ENCODE measurements around the gene RB1. TPM values are rescaled to one million over a fixed set of nuclear protein-coding genes. Genes with fewer than 3 reads are reported as not detected.

Gene RB1
- total RNA-seq, 1 donor from 2014 or later: 12.4 TPM

DNA sequence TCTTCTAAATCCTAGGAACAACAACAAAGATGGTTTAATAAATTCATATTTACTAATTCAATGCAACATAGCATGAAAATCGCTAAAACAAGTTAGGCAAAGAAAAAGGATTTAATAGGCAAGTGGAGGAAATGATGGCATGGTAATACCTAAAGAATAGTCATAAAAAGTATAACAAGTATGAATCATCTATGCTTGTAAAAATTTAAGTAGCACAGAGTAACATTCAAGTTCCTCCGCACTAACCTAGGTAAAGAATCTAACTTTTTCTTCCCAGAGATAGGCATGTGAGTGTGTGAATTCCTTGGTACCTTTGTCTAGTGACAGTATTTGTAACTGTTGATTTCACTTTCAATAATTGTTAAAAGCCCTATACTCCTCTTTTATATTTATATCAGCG is 186.7 kb downstream of the RB1 start:
- Histone ChIP-seq H3K4me3 (ENCODE audit: low read depth, low read length) (no peak overlapping the region), H3K27me3 (ENCODE audit: control insufficient read depth, insufficient read depth, low read length) (no peaks in the 10 kb centered on the region), H3K36me3 (ENCODE audit: control insufficient read depth, insufficient read depth, low read length) (no peaks in the 10 kb centered on the region)
- no peak for DNase-seq (ENCODE audit: low read depth)
- TF ChIP-seq, protein P1, sequence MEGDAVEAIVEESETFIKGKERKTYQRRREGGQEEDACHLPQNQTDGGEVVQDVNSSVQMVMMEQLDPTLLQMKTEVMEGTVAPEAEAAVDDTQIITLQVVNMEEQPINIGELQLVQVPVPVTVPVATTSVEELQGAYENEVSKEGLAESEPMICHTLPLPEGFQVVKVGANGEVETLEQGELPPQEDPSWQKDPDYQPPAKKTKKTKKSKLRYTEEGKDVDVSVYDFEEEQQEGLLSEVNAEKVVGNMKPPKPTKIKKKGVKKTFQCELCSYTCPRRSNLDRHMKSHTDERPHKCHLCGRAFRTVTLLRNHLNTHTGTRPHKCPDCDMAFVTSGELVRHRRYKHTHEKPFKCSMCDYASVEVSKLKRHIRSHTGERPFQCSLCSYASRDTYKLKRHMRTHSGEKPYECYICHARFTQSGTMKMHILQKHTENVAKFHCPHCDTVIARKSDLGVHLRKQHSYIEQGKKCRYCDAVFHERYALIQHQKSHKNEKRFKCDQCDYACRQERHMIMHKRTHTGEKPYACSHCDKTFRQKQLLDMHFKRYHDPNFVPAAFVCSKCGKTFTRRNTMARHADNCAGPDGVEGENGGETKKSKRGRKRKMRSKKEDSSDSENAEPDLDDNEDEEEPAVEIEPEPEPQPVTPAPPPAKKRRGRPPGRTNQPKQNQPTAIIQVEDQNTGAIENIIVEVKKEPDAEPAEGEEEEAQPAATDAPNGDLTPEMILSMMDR (IDR thresholded peaks at IDR 0.05; ENCODE audit: insufficient read depth, low read length, severe bottlenecking): no peak
- FAIRE-seq: no peak

DNA sequence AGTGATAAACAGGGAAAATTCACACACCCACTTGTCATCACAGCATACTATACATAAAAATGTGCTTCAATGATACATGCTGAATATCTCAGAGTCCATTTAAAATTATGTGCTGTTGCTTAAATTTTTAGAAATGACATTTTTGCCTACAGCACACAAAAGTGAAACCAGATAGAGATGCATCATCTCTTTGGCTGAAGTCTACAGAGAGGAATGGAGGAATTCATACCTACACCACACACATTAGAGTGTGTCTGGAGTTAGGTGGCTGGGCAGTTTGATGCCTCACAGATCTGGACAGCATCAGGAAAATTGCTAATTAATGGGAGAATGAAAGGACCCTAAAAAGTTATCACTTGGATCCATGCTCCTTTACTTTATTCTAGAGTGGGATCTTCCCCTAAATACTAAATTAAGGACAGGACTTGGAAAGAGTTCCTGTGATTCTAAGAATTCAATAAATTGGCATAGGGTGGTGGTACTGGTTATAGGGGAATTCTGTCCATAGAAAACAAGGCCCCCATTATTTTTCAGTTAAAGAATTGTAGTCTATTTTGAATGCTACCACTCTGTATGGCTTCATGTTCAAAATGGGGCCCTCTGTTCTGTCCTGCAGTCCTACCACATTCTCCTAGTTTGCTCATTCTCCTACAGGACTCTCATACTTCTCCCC is 188.0 kb downstream of the RB1 start:
- Histone ChIP-seq H3K4me3 (ENCODE audit: low read depth, low read length) (no peak overlapping the region), H3K27me3 (ENCODE audit: control insufficient read depth, insufficient read depth, low read length) (no peaks in the 10 kb centered on the region), H3K36me3 (ENCODE audit: control insufficient read depth, insufficient read depth, low read length) (no peaks in the 10 kb centered on the region)
- no peak for FAIRE-seq
- TF ChIP-seq, protein P1 (IDR thresholded peaks at IDR 0.05; ENCODE audit: insufficient read depth, low read length, severe bottlenecking): no peak
- no peak for DNase-seq (ENCODE audit: low read depth)

DNA sequence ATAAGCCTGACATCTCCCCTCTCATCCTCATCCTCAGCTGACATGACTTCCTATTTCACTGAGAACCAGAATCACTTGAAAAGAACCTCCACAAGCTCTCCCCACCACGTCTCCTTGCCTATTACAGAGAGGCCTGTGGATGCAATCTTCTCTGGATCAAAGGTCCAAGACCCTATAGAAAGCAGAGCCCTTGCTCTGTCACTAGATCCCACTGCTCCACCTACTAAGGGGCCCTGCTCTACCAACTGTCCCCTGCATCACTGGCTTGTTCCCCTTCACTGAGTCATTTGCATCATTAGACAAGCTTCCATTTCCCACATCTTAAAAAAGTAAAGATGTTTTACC is 188.5 kb downstream of the RB1 start:
- no peak for DNase-seq (ENCODE audit: low read depth)
- Histone ChIP-seq H3K27me3 (ENCODE audit: control insufficient read depth, insufficient read depth, low read length) (no peaks in the 10 kb centered on the region), H3K4me3 (ENCODE audit: low read depth, low read length) (no peak overlapping the region), H3K36me3 (ENCODE audit: control insufficient read depth, insufficient read depth, low read length) (no peaks in the 10 kb centered on the region)
- FAIRE-seq: no peak
- TF ChIP-seq, protein P1 (IDR thresholded peaks at IDR 0.05; ENCODE audit: insufficient read depth, low read length, severe bottlenecking): no peak

DNA sequence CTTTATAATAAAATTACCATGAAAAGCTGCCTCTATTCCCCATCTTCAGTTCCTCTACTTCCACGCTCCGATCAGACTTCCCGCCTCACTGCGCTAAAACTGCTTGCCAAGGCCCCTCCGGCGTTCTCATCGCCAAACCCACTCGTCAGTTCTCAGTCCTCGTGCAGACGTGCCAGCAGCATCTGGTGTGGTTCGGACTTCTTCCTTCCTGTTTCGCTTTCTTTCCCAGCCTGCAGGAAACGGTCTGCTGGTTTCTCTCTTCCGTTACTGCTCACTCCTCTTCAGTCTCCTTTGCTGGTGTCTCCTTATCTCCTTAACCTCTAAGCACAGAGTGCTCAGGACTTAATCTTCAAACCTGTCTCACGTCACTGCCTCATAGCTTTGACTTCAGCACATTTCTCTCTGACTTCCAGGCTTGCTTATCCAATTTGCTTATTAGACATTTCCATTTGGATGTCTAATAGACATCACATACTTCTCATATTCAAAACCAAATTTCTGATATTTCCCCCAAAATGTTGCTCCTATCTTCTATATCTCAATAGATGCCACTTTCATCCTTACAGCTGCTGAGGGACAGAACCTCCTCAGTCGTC is 189.0 kb downstream of the RB1 start:
- TF ChIP-seq, protein P1 (IDR thresholded peaks at IDR 0.05; ENCODE audit: insufficient read depth, low read length, severe bottlenecking): no peak
- H3K36me3 ChIP-seq (ENCODE audit: control insufficient read depth, insufficient read depth, low read length): no peaks in the 10 kb centered on the region
- no peaks in the 10 kb centered on the region for H3K27me3 ChIP-seq (ENCODE audit: control insufficient read depth, insufficient read depth, low read length)
- H3K4me3 ChIP-seq (ENCODE audit: low read depth, low read length): no peak overlapping the region
- no peak for FAIRE-seq
- no peak for DNase-seq (ENCODE audit: low read depth)

DNA sequence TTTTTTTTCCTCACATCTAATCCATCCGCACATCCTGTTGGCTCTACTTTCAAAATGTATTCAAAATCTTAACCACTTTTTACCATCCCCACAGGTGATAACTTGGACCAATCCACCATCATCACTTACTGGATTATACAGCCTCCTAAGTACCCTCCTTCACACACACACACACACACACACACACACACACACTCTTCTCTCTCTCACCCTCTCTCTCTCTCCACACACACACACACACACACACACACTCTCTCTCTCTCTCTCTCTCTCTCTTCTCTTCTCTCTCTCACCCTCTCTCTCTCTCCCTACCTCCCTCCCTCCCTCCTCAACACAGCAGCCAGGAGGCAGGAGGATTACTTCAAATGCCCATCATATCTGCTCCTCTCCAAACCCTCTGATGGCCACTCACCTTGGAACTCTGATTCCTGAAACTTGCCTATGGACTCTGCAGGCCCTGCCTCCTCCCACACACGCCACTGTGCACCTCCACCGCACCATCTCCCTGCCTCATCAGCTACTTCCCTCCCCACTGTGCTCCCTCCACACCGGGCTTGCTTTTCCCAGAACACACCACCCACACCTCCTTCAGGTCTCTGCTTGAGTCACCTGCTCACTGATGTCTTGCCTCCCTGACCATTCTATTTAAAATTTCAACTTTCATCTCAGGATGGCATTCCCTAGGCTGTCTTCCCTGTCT is 189.7 kb downstream of the RB1 start:
- Histone ChIP-seq H3K4me3 (ENCODE audit: low read depth, low read length) (no peak overlapping the region), H3K36me3 (ENCODE audit: control insufficient read depth, insufficient read depth, low read length) (no peaks in the 10 kb centered on the region), H3K27me3 (ENCODE audit: control insufficient read depth, insufficient read depth, low read length) (no peaks in the 10 kb centered on the region)
- DNase-seq (ENCODE audit: low read depth) (peak; percentile 33), FAIRE-seq (no peak)
- TF ChIP-seq, protein P1 (IDR thresholded peaks at IDR 0.05; ENCODE audit: insufficient read depth, low read length, severe bottlenecking): no peak
